GM19043 (cell line): ENCODE measurements around the gene CXCL16.

Experiments
- ATAC-seq: cut with Tn5 transposase; IDR thresholded peaks from one replicate; pipeline ENCODE4 v1.9.1; 2021; ENCODE audit warnings: low read depth; ENCODE audit not compliant: unreplicated experiment

CXCL16 gene

DNA sequence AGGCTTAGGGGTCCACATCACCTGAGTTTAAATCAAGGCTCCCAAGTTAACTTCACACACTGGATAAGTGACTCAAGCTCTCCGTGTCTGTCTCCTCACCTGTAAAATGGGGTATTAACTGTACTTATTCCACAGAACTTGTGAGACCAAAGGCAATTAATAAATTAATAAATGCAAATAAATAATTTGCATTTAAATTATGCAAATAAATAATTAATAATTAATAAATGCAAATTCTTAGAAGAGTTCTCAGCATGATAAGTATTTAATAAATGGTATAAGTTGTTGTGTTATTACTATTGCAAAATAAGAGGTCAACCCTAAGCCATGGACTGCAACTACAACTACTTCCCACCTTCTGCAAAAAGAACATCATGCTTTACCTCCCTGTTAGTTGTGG, 13.7 kb upstream of the CXCL16 start:
- no peak for ATAC-seq

DNA sequence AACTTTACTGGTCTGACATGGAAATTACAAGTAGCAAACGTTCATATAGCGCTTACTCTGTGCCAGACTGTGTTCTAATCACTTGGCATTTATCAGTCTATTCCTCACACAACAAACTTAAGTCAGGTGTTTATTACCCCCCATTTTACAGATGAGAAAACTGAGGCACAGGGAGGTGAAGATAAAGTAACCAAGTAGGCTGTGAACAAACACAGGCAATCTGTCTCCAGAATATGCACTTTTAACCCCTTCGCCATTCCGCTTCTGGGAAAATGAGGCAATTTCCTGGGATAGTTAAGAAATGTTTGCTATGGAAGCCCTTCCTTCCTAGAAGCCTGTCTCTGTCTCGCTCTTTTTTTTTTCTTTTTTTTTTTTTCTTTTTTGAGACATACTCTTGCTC, 12.2 kb upstream of the CXCL16 start:
- ATAC-seq: no peak

DNA sequence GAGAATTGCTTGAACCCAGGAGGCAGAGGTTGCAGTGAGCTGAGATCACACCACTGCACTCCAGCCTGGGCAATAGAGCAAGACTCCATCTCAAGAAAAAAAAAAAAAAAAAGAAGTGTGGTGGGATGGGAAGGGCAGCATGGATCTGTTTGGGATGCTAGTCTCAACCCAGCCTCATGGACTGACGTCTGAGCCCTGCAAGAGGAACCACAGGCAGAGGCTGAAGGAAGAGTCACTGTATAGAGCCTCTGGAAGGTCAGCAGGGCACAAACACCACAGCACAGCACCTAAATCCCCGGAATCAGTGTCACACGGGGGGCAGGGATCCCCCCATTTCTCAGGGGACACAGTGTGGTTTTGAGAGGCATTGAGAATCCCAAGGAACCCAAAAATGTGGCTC, 10.9 kb upstream of the CXCL16 start:
- ATAC-seq: no peak

DNA sequence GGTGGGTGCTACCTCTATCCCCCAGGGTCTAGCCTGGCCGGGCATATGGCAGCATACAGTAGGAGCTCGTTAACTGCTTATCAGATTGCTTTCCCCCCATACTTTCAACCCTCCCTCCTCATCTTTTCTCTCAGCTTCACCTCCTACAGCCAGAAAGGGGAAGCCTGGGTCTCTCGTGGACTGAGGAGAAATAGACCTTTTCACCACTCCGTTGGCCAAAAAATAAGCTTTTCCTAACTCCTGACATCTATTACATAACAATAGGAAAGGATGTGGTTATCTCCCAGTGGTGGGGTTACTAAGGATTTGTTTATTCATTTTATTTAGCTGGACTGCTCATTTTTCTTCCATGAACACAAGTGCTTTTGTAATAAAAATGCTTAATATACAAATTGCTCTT, 9.0 kb upstream of the CXCL16 start:
- no peak for ATAC-seq

DNA sequence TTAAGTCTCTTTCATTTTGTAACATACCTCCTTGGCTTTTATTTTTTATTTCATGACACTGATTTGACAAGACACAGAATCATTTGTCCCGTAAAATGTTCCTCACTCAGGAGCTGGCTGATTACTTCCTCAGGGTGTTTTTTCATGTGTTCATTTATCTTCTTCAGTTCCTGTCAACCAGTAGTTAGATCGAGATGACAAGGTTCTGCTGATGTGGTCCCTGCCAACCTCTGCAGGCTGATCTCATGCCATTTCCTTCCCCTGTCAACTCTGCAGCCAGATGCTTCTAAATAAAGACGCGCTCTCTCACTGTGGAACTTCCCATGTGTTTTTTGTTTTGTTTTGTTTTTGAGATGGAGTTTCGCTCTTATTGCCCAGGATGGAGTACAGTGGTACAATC, 8.1 kb upstream of the CXCL16 start:
- ATAC-seq: no peak

DNA sequence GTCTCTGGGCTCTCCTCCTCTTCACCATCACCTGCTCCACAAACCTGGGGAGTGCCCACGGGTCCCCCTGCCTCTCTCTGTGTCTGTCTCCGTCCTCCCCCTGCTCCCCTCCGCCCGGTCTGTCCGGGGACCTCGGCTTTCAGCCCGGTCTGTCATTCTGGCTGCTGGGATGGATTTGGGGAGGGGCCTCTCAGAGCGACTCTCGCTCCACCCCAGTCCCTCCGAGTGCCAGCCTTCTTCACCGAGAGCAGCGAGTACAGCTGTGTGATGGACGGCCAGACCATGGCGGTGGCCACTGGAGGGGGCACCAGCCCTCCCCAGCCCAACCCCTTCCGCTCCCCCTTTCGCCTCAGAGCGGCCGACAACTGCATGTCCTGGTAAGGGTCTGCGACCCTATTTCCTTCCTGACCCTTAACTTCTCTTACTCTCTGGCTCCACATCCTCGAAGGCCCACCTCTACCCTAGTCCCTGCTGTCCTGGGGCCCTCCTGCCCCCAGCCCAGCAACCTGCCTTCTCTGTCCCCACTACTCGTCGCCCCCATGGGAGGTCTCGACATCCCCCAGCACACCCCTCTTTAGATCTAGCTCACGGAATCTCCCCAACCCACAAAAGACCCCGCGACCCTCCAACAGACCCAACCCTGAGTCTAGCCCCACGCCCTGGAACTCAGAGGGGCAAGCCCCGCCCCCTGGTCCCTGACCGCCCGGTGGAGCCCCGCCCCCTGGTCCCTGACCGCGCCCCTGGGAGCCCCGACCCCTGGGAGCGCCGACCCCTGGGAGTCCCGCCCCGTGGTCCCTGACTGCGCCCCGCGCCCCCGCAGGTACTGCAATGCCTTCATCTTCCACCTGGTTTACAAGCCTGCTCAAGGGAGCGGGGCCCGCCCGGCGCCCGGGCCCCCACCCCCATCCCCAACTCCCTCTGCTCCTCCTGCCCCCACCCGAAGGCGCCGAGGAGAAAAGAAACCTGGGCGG, 5.6 kb upstream of the CXCL16 start:
- no peak for ATAC-seq

DNA sequence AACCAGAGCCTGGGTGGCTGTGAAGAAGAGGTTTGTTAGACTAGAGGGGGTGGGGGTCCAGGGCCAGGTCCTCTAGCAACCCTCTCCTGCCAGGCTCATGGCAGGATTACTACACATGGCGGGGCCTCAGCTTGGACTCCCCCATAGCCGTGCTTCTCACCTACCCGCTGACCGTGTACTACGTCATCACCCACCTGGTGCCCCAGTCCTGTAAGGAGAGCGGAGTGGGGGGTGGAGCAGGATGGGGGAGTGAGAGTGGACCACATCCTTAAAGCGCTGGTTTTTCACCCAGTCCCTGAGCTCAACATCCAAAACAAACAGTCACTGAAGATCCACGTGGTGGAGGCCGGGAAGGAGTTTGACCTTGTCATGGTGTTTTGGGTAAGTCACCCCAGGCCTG, 4.2 kb upstream of the CXCL16 start:
- no peak for ATAC-seq

DNA sequence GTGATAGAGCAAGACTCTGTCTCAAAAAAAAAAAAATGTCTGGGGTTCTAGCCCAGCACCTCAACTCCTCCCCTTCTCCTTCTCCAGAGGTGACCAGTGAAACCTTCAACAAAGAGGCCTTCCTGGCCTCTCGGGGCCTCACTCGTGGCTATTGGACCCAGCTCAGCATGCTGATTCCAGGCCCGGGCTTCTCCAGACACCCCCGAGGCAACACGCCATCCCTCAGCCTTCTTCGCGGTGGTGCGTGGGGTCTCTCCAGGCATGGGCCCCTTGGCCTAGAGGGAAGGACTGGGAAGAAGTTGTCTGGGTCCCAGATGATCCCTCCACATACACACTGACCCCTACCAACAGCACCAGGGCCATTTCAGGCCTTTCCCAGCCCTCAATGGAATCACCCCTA, 3.5 kb upstream of the CXCL16 start:
- ATAC-seq: no peak

DNA sequence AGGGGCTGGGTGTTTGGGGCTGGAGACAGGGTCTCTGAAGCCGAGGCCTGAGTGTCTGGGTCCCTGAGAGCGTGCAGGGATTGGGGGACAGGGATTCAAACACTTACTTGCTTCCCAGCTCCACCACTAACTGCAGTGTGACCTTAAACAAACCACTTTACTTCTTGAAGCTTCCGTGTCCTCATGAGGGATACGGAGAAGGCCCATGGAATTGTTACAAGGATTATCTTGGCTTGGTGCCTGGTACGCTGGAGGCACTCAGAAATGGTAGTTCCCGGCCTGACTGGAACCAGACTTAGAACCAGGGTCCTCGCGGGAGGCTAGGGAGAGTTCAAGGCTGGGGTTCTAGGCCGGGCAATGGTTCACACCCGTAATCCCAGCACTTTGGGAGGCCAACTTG, 2.9 kb upstream of the CXCL16 start:
- no peak for ATAC-seq

DNA sequence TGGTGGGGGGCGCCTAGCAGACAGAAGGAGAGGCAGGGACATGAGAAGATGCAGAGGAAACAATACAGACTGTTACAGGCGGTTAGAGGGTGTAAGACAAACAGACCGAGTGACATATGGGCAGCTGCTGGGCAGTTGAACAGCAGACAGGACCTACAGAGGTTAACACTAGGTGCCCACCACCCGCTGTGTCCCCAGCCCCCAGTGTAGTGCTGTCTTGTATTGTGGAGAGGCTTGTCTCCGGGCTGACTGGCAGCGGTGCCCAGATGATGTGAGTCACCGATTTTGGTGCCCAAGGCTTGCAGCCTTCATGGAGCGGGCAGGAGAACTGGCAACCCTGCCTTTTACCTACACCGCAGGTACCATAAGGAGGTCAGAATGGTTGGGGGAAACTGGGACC, 2.4 kb upstream of the CXCL16 start:
- no peak for ATAC-seq

DNA sequence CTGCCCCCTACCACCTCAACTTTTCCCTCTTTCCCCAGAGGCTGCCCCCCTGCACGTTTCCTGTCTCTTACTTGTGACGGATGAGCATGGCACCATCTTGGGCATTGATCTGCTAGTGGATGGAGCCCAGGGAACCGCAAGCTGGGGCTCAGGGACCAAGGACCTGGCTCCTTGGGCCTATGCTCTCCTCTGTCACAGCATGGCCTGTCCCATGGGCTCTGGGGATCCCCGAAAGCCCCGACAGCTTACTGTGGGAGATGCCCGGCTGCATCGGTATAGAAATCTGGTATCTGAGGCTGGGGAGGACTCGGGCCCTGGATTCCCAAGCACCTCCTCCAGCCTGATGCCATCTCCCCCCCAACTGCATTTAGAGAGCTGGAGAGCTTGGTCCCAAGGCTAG, 1.8 kb upstream of the CXCL16 start:
- no peak for ATAC-seq

DNA sequence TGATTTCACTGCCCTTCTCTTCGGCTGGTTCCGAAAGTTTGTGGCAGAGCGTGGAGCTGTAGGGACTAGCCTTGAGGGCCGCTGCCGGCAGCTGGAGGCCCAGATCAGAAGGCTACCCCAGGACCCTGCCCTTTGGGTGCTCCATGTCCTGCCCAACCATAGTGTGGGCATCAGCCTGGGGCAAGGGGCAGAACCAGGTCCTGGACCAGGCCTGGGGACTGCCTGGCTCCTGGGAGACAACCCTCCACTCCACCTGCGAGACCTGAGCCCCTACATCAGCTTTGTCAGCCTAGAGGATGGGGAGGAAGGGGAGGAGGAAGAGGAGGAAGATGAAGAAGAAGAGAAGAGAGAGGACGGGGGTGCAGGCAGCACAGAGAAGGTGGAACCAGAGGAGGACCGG, 856 bp upstream of the CXCL16 start:
- no peak for ATAC-seq

DNA sequence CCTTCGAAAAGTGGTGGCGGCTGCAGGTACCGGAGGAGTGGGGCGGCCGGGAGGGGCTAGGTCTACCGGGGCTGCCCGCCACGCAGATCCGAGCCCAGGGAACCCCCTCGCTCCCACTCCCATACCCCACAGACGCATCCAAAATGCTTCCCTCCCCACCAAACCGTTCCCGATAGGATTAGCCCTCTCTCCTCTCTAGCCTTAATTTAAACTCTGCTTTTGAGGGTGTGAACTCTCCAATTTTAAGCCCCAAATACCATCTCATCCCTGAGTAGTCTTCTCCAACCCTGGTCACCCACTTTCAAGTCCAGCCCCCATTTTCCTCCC, 260 bp upstream of the CXCL16 start:
- ATAC-seq: no peak

DNA sequence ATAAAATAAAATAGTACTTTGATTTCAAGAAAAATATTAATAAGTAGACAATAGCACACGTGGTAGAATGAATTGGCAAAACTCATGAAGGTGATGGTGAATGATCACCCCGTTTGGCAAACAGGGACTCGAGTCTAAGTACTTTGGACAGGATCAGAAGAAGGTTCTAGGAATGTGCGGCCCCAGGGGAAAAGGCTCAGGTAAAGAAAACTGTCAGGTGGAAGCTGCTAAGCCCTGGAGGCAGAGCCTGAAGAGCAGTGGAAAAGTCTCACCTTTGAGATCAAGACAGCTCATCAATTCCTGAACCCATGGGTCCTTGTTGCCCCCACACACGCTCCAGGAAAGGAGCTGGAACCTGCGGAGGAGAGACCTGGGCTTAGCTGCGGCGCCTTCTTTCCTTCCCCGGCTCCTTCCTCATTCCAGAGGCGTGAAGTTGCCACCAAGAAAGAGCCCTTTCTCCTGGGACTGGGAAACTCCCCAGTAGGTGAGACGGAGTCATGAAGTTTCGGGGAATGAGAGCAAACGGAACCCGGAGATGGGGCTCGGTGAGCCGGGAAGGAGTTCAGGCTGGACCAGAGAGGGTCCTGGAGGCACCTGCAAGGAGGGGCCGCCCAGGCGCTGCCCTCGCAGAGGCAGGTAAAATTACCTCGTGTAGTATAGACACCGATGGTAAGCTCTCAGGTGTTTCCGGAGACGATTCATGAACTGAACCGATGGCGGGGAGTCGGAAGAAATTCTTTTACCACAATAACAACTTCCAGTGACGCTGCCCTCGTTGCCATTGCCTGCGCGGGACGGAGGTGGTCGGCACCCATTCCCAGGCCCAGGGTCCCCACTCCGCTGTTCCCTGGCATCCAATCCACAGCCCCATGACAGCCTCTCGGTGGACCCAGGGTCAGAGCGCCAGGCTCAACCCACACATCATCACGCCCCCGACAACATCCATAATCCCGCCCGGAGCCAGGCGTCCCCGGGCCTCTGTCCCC, 1.3 kb downstream of the CXCL16 start:
- ATAC-seq: no peak

DNA sequence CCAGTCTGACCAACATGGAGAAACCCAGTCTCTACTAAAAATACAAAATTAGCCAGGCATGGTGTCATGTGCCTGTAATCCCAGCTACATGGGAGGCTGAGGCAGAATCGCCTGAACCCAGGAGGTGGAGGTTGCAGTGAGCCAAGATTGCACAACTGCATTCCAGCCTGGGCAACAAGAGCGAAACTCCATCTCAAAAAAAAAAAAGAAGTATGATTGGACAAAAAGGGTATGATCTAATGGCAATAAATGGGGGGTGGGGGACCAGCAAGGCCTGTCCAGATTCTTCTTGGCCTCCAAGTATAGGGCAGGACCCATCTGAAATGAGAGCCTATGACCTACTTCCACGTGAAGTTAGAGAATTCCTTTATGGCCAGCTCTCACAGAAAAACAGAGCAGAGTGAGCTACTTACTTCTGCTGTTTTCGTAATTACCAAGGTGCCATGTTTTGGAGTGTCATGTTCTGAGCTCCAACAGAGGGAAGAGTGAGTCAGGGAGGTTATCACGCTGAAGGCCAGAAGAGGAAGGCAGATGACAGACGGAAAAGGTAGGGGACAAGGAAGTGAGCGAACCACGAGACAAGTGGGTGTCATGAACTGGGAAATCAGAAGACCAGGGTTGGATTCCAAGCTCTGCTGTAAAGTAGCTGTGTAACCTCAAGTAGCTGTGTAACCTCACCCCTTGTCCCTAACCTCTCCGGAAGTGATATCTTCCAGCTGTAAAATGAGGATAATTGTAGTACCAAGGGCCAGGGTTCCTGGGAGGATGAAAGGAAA, 3.7 kb downstream of the CXCL16 start:
- ATAC-seq: no peak

DNA sequence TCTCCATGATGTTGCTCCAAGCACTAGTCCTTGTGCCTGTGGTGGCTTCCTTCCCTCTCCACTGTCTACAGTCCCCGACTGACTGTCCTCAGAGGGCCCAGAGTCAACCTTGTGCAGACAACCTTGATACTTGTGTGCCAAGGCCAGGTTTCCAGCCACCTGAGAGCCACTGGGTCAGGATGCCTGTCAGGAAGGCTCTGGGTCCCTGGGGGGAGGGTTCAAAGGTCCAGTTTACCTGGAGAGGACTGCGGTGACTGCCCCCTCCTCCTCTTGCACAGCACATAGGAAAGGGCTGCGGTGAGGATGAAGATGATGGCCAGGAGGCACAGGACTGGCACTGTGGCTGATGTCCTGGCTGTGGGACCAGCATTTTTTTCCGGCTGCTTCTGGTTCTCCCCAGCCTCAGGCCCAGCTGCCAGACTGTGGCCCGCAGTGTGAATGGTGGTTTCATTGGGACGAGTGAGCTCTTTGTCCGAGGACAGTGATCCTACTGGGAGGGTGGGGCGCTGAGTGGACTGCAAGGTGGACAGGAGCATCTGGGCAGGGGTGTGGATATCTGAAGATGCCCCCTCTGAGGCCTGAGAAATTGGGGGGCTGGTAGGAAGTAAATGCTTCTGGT, 4.8 kb downstream of the CXCL16 start:
- ATAC-seq: no peak

DNA sequence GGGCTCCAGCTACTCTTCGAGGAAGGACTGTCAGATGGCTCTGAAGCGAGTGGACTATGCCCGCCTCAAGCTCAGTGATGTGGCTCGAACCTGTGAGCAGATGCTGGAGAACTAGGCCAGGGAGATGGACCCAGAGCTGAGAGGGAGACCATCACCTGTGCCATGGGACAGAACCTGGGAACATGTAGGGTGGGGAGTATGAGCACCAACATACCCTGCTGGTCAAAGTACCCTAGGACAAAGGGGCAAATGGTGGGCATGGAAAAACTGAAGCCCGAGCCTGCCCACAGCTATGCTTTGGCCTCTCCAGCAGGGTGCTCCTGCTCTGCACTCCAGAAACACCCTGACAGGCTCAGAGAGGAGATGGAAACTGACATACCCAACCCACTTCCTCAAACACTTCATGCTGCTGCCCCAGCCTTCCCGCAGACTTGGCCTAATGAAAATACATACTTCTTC, 6.6 kb downstream of the CXCL16 start:
- ATAC-seq: no peak

DNA sequence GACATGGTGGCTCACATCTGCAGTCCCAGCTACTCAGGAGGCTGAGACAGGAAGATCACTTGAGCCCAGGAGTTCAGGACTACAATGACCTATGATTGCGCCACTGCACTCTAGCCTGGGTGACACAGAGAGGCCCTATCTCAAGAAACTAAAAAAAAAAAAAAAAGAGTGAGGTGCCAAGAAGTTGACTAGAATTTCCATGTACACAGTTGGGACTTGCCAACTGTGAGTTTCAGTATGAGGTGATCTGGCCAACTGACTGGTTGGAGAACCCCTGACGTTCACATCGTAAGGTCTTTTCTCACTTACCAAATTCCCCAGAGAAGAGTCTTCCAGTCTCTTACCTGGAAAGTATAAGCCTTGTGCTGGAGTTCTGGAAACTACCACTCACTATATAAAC, 11.6 kb downstream of the CXCL16 start:
- no peak for ATAC-seq

DNA sequence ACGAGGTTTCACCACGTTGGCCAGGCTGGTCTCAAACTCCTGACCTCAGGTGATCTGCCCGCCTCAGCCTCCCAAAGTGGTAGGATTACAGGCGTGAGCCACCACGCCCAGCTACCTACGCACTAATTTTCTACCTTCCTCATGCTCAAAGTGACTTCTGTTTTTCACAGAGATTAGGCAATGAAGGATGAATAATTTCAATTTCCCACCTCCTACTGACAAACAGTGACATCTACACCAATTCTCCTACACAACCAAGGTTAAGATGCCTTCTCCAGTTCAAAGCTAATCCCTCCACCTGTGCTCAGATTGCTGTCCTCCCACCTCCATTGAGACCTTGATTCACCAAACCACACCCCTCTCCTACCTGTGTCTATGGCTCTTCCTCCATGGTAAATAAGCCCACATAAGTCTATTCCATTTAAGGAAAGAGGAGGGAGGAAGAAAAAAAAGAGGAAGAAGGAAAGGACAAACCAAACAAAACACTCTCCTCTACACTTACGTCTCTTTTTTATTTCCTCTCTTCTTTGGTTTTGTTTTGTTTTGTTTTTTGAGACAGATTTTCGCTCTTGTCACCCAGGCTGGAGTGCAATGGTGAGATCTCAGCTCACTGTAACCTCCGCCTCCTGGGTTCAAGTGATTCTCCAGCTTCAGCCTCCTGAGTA, 13.9 kb downstream of the CXCL16 start:
- ATAC-seq: no peak

DNA sequence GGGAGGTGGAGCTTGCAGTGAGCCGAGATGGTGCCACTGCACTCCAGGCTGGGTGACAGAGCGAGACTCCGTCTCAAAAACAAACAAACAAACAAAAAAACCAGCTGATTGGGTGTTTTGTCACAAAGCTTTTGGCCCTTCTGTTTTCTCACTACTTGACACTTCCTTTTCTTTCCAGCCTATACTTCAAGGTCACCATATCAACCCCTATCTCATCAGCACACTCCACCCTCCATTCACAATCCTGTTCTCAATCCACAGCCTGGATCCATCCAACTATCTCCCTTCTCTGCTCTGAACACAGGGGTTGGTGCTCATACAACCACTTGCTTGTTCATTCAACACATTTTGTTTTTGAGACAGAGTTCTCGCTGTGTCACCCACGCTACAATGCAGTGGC, 15.1 kb downstream of the CXCL16 start:
- no peak for ATAC-seq
